ENCODE results near the gene RBBP8NL. TPM values are rescaled to one million over a fixed set of nuclear protein-coding genes. Genes with fewer than 3 reads are reported as not detected.

The RBBP8NL gene, protein sequence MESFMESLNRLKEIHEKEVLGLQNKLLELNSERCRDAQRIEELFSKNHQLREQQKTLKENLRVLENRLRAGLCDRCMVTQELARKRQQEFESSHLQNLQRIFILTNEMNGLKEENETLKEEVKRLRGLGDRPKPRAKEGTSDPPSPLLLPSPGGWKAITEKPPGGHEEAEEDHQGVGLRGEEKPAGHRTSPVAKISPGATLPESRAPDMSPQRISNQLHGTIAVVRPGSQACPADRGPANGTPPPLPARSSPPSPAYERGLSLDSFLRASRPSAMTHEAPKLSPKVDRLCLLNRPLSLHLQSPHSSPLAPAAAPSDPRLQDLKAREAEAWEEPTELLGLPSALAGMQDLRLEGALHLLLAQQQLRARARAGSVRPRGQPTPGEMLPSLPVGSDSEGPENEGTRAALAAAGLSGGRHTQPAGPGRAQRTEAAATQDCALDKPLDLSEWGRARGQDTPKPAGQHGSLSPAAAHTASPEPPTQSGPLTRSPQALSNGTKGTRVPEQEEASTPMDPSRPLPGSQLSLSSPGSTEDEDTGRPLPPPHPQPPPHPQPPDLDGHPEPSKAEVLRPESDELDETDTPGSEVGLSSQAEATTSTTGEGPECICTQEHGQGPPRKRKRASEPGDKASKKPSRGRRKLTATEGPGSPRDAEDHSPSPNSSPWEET
- total RNA-seq: not detected in 2 replicates

DNA sequence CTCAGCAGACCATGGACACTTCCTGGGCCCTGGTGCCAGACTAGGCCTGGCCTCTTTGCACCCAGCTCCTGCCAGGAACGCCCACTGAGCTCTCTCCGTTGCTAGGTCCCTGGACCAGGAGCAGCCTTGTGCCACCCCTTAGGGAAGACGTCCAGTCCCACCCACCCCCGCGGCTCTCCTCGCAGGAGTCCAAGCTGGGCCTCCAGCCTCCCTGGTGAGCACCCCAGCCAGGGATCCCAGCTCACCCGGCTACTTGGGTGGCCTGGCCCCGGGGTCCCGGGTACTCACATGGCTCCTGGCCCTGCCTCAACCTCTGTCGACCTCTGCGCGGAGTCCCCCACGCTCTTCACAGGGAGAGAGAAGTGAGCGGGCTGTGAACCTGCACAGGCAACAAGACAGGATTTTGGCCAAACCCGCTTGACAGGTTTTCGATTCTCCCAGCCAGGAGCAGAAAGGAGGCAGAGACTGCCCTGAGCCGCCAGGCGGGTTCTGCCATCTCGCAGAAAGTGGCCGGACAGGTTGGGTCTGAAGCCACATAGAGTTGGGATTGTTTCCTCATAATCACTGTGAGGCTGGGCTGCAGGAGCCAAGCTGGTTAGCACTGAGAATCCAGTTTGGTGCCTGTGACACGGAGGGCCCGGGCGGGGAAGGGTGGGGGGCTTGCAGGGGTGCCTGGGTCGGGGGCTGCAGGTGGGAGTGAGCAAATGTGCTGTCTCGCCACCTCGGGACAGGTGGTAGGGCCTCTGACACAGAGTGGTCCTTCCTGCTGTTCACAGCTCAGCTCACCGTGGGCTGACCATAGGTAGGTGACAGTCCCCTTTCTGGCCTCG is at the start of gene RBBP8NL:
Gene RBBP8NL (minus strand): TSS at position 368 of the 830 bp plus-strand sequence. CDS start 7,892 bp downstream, outside the sequence.

DNA sequence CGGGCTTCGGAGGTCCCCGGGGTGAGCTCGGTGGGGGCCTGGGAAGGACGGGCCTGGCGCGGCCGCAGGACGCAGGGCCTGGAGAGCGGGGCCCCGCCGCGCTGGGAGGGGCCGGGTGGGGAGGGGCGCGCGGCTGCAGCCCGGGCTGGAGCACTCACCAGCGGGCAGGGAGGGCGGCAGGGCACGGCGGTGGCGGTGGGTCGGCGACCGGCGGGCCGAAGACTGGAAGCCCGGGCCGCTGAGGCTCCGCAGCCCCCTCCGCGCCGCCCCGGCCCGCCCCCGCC is 48.4 kb upstream of the RBBP8NL start, which contains the start of gene GATA5:
Gene GATA5 (minus strand): TSS at position 224 of the 284 bp plus-strand sequence. CDS start 474 bp downstream, outside the sequence.

DNA sequence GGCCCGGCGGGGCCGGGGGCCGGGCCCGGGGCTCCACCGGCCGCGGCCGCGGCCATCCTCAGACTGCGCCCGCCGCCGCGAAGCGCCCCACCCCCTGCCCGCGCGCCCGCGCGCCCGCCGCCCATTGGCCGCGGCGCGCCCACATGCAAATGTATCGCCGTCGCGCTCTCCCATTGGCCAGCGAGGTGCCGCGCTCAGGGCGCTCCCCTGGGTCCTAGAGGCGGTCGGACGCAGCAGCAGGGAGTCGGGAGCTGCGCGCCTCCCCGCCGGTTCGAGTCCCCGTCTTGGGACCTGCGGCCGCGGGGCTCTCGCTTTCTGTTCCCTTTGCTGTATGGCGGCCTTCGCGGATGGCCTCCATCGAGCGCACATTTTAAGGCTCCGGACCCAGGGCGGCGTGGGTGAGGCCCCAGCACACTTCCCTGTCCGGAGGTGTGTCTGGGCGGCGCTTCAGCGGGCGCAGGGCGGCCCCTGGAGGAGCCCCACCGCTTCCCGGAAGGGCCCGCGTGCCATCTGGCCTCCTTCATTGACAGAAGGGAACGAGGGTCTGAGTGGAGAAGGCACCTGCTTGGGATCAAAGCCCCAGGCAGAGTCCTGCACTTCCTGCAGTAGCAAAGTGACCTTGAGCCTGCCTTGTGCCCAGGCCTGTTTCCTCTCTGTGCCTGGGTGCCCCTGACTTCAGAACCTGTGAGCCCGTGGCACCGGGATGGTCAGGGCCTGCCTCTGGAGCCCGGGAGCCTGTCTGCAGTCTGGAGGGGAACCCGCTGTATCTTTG is 19.9 kb downstream of the RBBP8NL start, which contains the start of gene CABLES2:
Gene CABLES2 (minus strand): TSS at position 65 of the 772 bp plus-strand sequence. CDS start 9 bp downstream, at position 56.

DNA sequence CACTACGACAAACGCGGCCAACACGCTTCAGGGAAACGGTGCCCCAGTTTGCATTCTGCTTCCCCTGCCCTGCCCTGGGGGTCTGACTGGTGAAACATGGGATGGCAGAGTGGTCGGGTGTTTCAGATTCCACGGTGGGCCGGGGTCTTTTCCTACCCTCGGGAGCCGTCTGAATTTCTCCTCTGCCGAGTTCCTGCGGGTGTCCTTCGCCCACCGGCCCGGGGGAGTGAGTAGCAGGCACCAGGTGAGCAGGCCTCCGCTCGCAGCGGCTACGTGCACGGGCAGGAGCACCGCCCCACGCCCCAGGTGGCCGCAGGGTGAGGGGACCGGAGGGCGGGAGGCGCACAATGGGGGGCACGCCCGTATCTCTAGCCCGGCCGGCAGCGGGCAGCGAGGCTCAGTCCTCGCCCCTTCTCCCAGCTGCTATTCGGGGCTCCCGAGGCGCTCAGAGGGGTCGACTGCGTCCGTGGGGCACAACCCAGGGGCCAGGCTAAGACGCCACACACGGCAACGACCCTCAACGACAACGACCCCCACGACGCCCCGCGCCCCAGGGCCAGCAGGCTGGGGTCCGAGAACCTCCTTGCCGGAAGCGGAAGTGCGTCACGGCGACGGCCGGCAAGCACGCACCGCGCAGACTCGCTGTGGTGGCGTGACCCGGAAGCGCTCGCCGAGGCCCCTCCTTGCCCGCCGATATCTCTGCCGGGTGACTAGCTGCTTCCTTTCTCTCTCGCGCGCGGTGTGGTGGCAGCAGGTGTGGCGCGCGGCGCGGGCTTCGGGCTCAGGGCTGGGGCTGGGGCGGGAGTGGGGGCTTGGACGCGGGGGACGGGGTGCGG is 40.7 kb downstream of the RBBP8NL start, which contains the start of gene RPS21:
Gene RPS21 (plus strand): TSS at position 721 of the 836 bp plus-strand sequence. CDS start 236 bp downstream, outside the sequence.

DNA sequence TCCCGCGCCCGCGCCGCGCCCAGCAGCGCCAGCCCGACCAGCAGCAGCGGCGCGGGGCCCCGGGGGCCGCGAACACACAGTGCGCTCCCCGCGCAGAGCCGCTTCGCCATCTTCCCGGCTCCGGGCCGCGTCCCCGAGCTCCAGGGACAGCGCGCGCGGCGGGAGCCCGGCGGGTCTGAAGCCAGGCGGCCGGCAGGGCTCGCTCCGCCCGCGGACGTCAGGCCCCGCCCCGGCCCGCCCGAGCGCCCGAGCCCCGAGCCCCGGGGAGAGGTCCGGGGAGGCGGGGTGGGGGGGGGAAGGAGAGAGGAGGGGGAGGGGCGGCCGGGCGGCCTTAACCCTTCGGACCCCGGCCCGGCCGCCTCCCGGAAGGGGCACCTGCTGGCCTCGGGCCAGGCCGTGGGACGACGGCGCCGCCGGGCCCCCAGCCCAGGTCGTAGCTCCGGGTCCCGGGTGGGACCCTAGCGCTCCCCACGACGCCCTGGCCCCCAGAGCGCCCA is 60.2 kb downstream of the RBBP8NL start, which contains the start of gene LAMA5:
Gene LAMA5 (minus strand): TSS at position 177 of the 497 bp plus-strand sequence. CDS start 67 bp downstream, at position 110.

Other genes with a start within 250 kb of the RBBP8NL start
- gene MTG2, start 244.5 kb downstream of the RBBP8NL start, total RNA-seq: 10.6 and 13.9 TPM in 2 replicates
- gene HRH3, start 207.3 kb downstream of the RBBP8NL start, total RNA-seq: not detected in 2 replicates
- gene OSBPL2, start 189.0 kb downstream of the RBBP8NL start, total RNA-seq: 27.4 and 35.2 TPM in 2 replicates
- gene ADRM1, start 124.5 kb downstream of the RBBP8NL start, total RNA-seq: 78.7 and 79.5 TPM in 2 replicates
- gene LAMA5, start 60.2 kb downstream of the RBBP8NL start, total RNA-seq: 7.9 and 8.2 TPM in 2 replicates
- 889 and 1,590 TPM in 2 replicates for gene RPS21, start 40.4 kb downstream of the RBBP8NL start, total RNA-seq
- 0.43 and 0.65 TPM in 2 replicates for gene CABLES2, start 20.3 kb downstream of the RBBP8NL start, total RNA-seq
- gene GATA5, start 48.5 kb upstream of the RBBP8NL start, total RNA-seq: under 0.01 TPM in 1 of 2 replicates, not detected in the other
- gene SLCO4A1, start 215.0 kb upstream of the RBBP8NL start, total RNA-seq: 0.11 and 0.17 TPM in 2 replicates